HG03342 (cell line): ENCODE results near the gene ITPRIPL2.

ENCODE experiments used
- ATAC-seq: cut with Tn5 transposase; IDR thresholded peaks from one replicate; pipeline ENCODE4 v1.9.1; 2021; ENCODE audit warnings: mild to moderate bottlenecking, moderate library complexity; ENCODE audit not compliant: unreplicated experiment

Gene ITPRIPL2

GRCh38 chr16:19142939-19143598 lies 29.3 kb downstream of the ITPRIPL2 start:
- ATAC-seq: no peak

- ATAC-seq: no peak
These were observed 29.8 kb downstream of the ITPRIPL2 start for GRCh38 chr16:19143599-19143956.

GRCh38 chr16:19145010-19145409 lies 31.2 kb downstream of the ITPRIPL2 start:
- no peak for ATAC-seq

GRCh38 chr16:19147126-19147525 lies 33.4 kb downstream of the ITPRIPL2 start:
- no peak for ATAC-seq

- no peak for ATAC-seq
These were observed 33.9 kb downstream of the ITPRIPL2 start for GRCh38 chr16:19147627-19148026.

- no peak for ATAC-seq
These were observed 34.4 kb downstream of the ITPRIPL2 start for GRCh38 chr16:19148189-19148588.

- ATAC-seq: no peak
These were observed 37.5 kb downstream of the ITPRIPL2 start for GRCh38 chr16:19151310-19151709.

- ATAC-seq: no peak
These were observed 38.3 kb downstream of the ITPRIPL2 start for GRCh38 chr16:19152042-19152441.

- ATAC-seq: no peak
These were observed 40.1 kb downstream of the ITPRIPL2 start for GRCh38 chr16:19153876-19154275.

- ATAC-seq: no peak
These were observed 48.3 kb downstream of the ITPRIPL2 start for GRCh38 chr16:19162085-19162484.

- no peak for ATAC-seq
These were observed 49.5 kb downstream of the ITPRIPL2 start for GRCh38 chr16:19163215-19163614.

- ATAC-seq: no peak
These were observed 50.5 kb downstream of the ITPRIPL2 start for GRCh38 chr16:19164285-19164684.

- ATAC-seq: no peak
These were observed 51.3 kb downstream of the ITPRIPL2 start for GRCh38 chr16:19165101-19165500.

- ATAC-seq: no peak
These were observed 52.7 kb downstream of the ITPRIPL2 start for GRCh38 chr16:19166500-19166899.

GRCh38 chr16:19167710-19168370 lies 54.1 kb downstream of the ITPRIPL2 start, which contains the start of gene SYT17:
SYT17 (plus strand) TSS chr16:19168240; CDS start chr16:19168647, 407 bp downstream.
- peak; percentile 52 for ATAC-seq

GRCh38 chr16:19168371-19169081 lies 54.8 kb downstream of the ITPRIPL2 start:
- no peak for ATAC-seq

- ATAC-seq: no peak
These were observed 55.4 kb downstream of the ITPRIPL2 start for GRCh38 chr16:19169082-19169639.

GRCh38 chr16:19170043-19170655 lies 56.4 kb downstream of the ITPRIPL2 start:
- ATAC-seq: no peak
